GM12872 (cell line): Measurements from ENCODE around the gene RIPK4.

Experiments used
- TF ChIP-seq, protein P1 (sequence below): IDR thresholded peaks from 3 replicates; pipeline ENCODE4 v1.5.1; 2011; ENCODE audit warnings: low read depth, mild to moderate bottlenecking, low read length, moderate library complexity; ENCODE audit not compliant: insufficient read depth

Gene RIPK4

DNA sequence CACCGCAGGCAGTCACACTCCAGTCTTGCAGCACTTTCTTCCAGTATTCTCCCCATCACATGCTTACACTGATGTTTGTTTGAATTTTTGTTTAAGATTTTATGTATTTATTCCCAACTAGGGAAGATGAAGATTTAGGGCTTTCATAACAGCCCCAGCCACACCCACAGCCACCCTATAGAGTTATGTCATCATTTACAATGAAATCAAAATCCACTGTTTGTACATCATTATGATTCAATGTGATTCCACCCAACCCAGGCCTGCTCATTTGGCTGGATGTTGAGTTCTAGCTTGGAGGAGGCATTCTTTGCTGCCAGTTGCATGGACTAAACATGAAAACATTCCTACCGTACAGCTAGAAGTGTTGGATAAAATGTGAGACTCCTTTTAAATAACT lies 35.8 kb downstream of the RIPK4 start:
- TF ChIP-seq, protein P1, sequence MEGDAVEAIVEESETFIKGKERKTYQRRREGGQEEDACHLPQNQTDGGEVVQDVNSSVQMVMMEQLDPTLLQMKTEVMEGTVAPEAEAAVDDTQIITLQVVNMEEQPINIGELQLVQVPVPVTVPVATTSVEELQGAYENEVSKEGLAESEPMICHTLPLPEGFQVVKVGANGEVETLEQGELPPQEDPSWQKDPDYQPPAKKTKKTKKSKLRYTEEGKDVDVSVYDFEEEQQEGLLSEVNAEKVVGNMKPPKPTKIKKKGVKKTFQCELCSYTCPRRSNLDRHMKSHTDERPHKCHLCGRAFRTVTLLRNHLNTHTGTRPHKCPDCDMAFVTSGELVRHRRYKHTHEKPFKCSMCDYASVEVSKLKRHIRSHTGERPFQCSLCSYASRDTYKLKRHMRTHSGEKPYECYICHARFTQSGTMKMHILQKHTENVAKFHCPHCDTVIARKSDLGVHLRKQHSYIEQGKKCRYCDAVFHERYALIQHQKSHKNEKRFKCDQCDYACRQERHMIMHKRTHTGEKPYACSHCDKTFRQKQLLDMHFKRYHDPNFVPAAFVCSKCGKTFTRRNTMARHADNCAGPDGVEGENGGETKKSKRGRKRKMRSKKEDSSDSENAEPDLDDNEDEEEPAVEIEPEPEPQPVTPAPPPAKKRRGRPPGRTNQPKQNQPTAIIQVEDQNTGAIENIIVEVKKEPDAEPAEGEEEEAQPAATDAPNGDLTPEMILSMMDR = no peak

DNA sequence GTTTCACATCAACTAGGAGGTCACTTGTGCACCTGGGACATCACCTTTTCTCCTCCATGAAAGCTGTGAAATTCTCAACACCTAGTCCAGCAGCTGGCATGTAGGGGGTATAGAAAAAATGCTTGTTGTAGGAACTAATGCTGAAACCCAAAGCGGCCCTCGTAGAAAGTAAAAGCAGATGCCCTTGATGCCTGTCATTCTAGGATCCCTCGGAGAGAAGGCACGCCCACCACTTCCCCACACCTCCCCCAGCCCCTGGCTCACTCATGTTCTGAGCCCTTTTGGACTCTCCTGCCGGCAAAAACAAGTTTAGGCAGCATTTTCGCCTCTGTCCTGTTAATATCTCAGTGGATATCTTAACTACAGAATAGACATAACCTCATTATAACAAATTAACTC lies 36.5 kb downstream of the RIPK4 start:
- TF ChIP-seq, protein P1 = no peak

DNA sequence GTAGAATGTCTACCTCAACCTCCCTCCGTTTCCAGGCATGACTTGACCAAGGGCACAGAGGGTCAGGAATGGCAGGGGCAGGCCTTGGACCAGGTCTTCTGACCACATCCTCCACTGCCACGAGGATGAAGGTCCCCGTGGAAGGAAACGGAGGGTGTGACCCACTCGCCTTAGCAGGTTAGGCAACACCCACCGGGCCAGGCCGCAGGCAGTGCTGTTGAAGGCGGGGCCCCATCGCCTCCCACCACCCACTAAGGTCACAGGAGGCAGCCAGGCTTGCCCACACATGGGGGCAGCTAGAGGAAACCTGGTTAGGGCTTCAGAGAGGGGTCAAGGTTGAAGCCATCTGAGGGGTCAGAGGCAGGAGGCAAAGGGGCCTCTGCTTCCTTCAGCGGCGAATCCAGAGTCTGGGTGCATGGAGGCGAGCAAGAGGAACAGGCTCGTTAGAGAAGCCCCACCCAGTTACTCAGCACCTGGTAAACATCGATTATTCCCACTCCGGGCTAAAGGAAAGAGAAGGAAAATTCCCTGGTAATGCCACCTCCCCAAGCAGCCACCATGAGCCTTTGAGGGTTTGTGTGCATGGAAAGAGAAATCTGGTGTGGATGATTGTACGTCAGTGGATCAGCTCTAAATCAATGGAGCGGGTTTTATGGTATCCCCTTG lies 37.0 kb downstream of the RIPK4 start:
- TF ChIP-seq, protein P1 = no peak

DNA sequence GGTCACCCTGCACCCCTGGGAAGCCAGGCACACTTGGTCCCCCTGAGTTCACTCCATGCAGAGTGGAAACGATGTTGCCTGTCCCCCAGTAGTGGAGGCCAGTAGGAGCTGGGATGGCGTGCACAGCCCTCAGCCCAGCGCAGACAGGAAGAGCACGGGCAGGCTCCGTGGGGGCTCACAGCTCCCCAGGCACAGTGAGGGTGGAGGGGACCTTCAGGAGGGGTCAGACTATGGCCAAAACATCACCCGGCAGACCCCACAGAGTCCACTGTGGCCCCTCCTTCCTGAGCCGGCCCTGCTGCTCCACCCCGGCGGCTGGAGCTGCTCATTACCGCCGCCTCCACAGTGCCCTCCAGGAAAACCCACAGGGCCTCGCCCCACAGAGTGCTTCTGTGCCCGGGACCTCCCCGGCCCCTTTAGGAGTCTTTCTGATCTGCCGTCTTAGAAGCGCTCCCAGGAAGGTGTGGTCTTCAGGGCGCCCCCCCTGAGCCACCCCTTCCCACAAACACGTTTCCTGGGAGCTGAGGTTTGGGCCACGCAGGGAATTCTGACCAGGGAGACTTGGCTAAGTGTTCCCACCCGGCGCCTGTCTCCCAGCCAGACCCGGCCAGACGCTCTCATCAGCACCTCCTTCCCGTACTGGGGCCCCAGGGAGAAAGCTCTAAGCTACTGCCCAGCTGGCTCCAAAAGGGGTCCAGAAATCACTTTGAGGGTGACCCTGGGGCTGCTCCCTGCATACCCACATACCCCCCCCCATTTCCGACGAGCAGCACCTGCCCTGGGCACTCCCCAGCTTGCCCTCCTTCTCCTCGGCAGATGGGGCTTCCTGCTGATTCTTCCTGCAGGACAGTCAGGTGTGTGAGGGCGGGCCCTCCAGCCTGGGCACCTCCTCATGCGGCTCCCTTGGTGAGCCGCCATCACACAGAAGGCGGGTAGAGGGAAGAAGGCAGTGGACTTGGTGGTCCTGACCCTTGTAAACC lies 38.8 kb downstream of the RIPK4 start:
- TF ChIP-seq, protein P1 = no peak

DNA sequence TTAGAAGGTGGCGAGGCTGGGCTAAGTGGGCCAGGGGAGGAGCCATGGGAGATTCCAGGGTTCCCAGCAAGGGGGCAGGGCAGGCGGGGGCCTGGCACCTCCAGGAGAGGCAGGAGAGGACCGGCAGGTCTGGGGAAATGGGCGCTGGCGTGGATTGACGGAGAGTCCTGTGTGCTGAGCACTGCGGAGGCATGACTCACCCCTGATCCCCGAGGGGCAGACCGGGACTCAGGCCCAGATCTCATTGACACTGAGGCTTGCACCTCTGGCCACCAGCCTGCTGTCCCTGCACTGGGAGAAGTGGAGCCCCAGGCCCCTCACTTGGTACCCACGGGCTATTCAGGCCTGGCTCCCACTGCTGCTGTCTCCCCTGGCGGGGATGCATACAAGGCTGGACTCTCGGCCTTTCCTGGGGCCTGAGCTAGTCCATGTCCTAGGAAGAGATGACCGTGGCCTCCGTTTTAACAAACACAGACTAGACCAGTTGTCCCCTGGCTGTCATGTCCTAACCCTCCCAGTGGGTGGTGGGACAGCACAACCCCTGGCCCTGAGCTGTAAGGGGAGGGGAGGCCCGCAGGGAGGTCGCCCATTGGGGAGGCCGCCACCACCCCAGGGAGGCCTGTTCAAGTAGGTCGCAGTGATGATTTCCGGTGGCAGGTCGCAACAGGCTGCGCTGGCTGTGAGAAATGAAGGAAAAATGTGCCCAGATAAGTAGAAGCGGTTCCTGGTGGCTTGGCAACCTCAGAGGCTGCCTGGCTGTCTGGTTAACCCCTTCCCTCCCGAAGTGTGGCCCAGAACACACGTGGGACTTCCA lies 39.7 kb downstream of the RIPK4 start:
- TF ChIP-seq, protein P1 = no peak

DNA sequence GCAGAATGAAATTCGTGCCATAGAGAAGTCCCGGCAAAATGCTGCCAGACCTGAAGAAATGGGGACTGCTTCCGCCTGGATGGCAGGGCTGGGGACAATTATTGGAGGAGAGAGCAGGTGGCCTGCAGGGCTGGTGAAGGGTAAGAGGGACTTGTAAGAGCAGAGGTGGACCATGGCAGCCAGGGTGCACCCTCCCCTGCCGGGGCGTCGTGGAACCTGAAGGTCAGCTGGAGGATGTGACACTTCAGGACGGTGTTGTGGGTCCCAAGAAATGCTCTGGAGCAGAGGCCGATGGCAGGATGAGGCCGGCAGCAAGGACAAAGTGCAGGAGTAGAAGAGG lies 40.3 kb downstream of the RIPK4 start:
- TF ChIP-seq, protein P1 = no peak

DNA sequence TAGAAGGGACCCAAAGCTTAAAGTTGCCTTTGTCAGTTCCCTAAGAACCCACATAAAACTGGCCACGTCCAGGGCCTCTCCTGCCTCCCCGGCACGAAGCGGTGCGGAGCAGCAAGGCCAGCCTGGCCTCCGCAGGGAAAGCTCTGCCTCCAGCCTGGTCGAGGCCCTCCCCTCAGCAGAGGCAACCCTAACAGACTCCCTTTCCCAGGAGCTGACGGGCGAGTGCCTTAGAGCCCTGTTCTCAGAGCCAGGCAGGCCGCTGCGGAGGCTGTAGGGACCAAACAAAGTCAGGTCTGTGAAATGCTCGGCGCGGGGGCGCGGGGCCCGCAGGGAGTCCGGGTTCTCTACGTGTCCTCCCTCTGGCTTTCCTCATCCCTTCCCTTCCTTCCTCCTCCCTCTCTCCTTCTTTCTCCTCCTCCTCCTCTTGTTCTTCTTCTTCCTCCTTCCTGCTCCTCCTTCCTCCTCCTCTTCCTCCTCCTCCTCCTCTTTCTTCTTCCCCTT lies 40.7 kb downstream of the RIPK4 start:
- TF ChIP-seq, protein P1 = no peak
